Measurements from ENCODE around the gene CFDP1.

Gene CFDP1

DNA sequence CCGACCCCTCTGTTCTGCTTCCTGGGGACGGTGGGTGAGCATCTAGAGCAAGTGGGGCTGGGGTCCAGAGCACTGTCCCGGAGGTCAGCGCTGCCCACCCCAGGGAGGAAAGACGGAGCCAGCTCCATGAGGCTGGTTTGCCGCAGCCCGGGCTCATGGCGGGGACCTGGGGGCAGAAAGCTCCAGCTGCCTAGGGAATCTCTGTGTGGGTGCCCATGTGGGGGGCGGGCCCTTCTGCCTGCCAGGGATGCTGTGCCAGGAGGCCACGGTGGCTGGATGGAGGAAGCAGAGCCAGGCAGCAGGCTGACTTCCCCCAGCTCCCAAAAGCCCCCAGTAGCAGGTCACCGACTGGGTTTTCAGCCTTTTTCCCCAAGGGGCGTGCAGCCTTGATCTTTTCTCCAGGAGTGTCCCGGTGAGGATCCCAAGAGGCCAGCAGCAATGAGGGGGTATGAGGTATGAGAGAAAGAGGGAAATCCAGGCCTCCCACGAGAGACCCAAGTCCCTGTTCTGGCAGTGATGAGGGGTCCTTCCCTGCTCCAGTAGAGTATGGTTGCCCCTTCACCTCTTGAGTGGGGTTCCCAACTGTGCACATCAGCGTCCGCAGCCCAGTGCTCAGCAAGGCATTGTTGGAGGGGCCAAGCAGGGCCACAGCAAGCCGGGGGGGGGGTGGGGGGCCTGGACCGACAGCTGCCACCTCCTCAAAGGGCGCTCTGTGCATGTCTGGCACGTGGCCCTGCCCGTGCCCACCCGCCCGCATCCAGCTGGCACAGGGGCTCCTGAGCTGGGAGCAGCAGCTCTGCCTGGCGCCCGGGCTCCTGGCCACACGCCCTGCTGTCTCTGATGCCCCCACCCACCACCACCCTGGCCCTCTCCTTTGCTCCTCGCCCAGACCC lies 166.3 kb downstream of the CFDP1 start:
- TF ChIP-seq, protein P1, sequence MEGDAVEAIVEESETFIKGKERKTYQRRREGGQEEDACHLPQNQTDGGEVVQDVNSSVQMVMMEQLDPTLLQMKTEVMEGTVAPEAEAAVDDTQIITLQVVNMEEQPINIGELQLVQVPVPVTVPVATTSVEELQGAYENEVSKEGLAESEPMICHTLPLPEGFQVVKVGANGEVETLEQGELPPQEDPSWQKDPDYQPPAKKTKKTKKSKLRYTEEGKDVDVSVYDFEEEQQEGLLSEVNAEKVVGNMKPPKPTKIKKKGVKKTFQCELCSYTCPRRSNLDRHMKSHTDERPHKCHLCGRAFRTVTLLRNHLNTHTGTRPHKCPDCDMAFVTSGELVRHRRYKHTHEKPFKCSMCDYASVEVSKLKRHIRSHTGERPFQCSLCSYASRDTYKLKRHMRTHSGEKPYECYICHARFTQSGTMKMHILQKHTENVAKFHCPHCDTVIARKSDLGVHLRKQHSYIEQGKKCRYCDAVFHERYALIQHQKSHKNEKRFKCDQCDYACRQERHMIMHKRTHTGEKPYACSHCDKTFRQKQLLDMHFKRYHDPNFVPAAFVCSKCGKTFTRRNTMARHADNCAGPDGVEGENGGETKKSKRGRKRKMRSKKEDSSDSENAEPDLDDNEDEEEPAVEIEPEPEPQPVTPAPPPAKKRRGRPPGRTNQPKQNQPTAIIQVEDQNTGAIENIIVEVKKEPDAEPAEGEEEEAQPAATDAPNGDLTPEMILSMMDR (conservative IDR thresholded peaks at IDR 0.05; ENCODE audit: low read length), result no peak
- no peak for TF ChIP-seq EZH2phosphoT487 (IDR thresholded peaks at IDR 0.05; ENCODE audit: borderline replicate concordance)
- H3K4me3 ChIP-seq (ENCODE audit: low read length, poor library complexity, severe bottlenecking), result no peak overlapping the region
- no peak overlapping the region for H3K4me2 ChIP-seq (ENCODE audit: low read depth, low read length, poor library complexity, severe bottlenecking)
- H3K9me2 ChIP-seq (replicated peaks; ENCODE audit: low read depth, low read length), result no peaks in the 10 kb centered on the region
- no peaks in the 10 kb centered on the region for H3K36me3 ChIP-seq (ENCODE audit: insufficient read depth, low read length)
- no peaks in the 10 kb centered on the region for H3F3A ChIP-seq (ENCODE audit: low read depth)
- no peak overlapping the region for H3K9ac ChIP-seq (ENCODE audit: low read depth, low read length, poor library complexity, severe bottlenecking)
- no peaks in the 10 kb centered on the region for H3K27me3 ChIP-seq (ENCODE audit: insufficient read depth, low read length, poor library complexity, severe bottlenecking)
- H3K9me3 ChIP-seq (ENCODE audit: insufficient read depth, low read depth, low read length), result no peaks in the 10 kb centered on the region
- H2AFZ ChIP-seq (ENCODE audit: low read length), result no peak overlapping the region
- no peaks in the 10 kb centered on the region for H3K79me2 ChIP-seq (ENCODE audit: insufficient read depth, low read length)
- no peaks in the 10 kb centered on the region for H3K4me1 ChIP-seq (ENCODE audit: insufficient read depth, low read length, poor library complexity, severe bottlenecking)
- H4K20me1 ChIP-seq (ENCODE audit: insufficient read depth, low read length, poor library complexity, severe bottlenecking), result no peaks in the 10 kb centered on the region

DNA sequence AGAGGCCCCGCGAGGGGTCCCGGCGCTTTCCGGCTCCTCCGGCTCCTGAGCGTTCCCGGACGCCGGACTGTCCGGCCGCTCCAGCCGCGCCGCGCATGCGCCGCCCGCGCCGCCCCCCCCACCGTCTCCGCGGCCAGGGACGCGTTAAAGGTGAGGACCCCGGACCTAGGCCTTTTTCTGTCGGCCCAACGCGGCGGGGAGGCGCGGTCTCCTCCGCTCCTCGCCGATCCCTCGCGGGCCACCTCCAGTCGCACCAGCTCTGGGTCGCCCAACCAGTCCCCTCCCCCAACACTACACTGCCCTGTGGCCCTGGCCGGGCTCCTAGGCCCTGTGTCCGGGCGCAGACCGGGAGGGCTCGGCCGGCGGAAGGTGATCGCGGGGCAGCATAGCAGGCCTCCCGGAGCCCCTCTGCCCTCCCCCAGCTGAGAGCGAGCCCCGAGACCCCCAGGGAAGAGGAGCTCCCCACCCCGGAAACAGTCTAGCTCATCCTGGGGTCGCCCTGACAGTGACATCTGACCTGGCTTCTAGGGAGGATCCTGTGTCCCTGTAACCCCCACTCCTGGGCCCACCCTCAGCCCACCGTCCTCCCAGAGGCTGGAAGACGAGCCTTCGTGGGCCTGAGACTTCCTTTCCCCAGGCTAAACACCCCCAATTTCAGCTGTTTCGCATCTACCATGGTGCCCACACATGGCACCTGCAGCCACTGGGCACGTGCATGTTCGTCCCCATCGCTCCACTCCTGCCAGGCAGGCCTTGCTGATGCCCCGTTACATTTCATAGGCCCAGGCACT lies 167.2 kb downstream of the CFDP1 start:
- Histone ChIP-seq H3K4me1 (ENCODE audit: insufficient read depth, low read length, poor library complexity, severe bottlenecking) (no peaks in the 10 kb centered on the region), H3K36me3 (ENCODE audit: insufficient read depth, low read length) (no peaks in the 10 kb centered on the region), H3K4me2 (ENCODE audit: low read depth, low read length, poor library complexity, severe bottlenecking) (no peak overlapping the region), H2AFZ (ENCODE audit: low read length) (no peak overlapping the region), H3K9me3 (ENCODE audit: insufficient read depth, low read depth, low read length) (no peaks in the 10 kb centered on the region), H3K9ac (ENCODE audit: low read depth, low read length, poor library complexity, severe bottlenecking) (no peak overlapping the region), H4K20me1 (ENCODE audit: insufficient read depth, low read length, poor library complexity, severe bottlenecking) (no peaks in the 10 kb centered on the region), H3K4me3 (ENCODE audit: low read length, poor library complexity, severe bottlenecking) (no peak overlapping the region), H3K27me3 (ENCODE audit: insufficient read depth, low read length, poor library complexity, severe bottlenecking) (no peaks in the 10 kb centered on the region), H3F3A (ENCODE audit: low read depth) (no peaks in the 10 kb centered on the region), H3K79me2 (ENCODE audit: insufficient read depth, low read length) (no peaks in the 10 kb centered on the region), H3K9me2 (replicated peaks; ENCODE audit: low read depth, low read length) (no peaks in the 10 kb centered on the region)
- no peak for TF ChIP-seq EZH2phosphoT487 (IDR thresholded peaks at IDR 0.05; ENCODE audit: borderline replicate concordance)
- TF ChIP-seq, protein P1 (conservative IDR thresholded peaks at IDR 0.05; ENCODE audit: low read length), result no peak

DNA sequence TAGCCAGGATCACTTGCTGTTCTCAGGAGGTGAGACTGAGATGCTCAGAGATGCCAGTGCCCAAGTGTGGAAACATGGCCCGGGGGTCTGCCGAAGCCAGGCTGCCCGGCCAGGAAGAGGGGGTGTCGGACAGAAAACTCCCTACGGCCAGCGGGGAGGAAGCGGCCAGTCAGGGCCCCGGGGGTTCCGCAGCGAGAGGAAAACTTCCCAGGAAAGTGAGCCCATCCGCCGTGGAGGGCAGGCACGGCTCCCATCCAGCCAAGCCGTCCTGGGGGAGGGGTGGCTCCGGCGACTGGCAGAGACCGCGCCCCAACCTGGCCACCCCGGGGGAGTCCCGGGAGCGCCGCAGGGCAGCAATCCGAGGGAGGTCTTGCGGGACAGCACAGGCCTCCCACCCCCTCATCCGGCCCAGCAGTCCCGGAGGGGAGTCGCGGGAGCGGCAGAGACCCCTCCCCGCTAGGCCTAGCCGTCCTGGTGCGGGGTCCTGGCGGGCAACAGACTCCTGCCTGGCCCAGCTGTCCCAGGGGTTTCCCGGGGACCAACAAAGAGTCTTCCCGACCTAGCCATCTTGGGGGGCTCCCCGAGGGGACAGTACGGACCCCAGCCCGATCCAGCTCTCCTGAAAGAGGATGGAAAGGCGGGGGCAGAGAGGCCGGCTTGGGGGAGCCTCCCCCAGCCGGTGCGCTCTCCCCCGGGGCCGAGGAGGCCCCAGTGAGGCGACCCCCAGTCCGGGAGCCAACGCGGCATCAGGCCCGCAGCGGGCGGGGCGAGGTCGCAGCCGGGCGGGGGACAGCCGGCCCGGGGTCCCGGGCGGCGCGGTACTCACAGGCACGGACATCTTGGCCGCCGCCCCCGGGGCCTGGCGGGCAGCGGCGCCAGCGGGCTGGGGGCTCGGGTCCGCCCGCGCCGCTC lies 168.0 kb downstream of the CFDP1 start:
- H3K79me2 ChIP-seq (ENCODE audit: insufficient read depth, low read length), result no peaks in the 10 kb centered on the region
- no peak for TF ChIP-seq EZH2phosphoT487 (IDR thresholded peaks at IDR 0.05; ENCODE audit: borderline replicate concordance)
- TF ChIP-seq, protein P1 (conservative IDR thresholded peaks at IDR 0.05; ENCODE audit: low read length), result no peak
- H3K4me3 ChIP-seq (ENCODE audit: low read length, poor library complexity, severe bottlenecking), result no peak overlapping the region
- no peaks in the 10 kb centered on the region for H3K9me2 ChIP-seq (replicated peaks; ENCODE audit: low read depth, low read length)
- no peaks in the 10 kb centered on the region for H3K36me3 ChIP-seq (ENCODE audit: insufficient read depth, low read length)
- H3K9me3 ChIP-seq (ENCODE audit: insufficient read depth, low read depth, low read length), result no peaks in the 10 kb centered on the region
- no peaks in the 10 kb centered on the region for H3K27me3 ChIP-seq (ENCODE audit: insufficient read depth, low read length, poor library complexity, severe bottlenecking)
- no peak overlapping the region for H3K9ac ChIP-seq (ENCODE audit: low read depth, low read length, poor library complexity, severe bottlenecking)
- H3K4me2 ChIP-seq (ENCODE audit: low read depth, low read length, poor library complexity, severe bottlenecking), result no peak overlapping the region
- H3F3A ChIP-seq (ENCODE audit: low read depth), result no peaks in the 10 kb centered on the region
- H3K4me1 ChIP-seq (ENCODE audit: insufficient read depth, low read length, poor library complexity, severe bottlenecking), result no peaks in the 10 kb centered on the region
- no peaks in the 10 kb centered on the region for H4K20me1 ChIP-seq (ENCODE audit: insufficient read depth, low read length, poor library complexity, severe bottlenecking)
- no peak overlapping the region for H2AFZ ChIP-seq (ENCODE audit: low read length)

Data from Loucy (cell line).